ENCODE measurements around the gene PARD3.

PARD3 gene

DNA sequence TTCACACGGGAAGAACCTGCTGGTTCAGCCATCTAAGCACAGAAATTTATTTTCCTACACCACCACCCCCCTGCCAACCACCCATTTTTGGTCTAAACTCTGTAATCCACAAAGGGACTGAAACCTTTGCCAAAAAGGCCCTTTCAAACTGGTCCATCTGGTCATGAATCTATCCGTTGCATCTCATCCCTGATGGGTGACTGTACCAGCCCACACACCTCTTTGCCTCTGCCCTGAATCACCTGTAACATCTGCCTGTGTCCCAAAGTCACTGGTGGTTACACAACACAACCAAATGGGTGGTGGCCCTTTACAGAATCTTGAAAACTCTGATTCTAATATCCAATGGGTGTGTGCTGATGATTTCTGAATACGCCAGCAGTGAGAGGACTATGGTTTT lies 503.4 kb downstream of the PARD3 start:
- TF ChIP-seq, protein P1, sequence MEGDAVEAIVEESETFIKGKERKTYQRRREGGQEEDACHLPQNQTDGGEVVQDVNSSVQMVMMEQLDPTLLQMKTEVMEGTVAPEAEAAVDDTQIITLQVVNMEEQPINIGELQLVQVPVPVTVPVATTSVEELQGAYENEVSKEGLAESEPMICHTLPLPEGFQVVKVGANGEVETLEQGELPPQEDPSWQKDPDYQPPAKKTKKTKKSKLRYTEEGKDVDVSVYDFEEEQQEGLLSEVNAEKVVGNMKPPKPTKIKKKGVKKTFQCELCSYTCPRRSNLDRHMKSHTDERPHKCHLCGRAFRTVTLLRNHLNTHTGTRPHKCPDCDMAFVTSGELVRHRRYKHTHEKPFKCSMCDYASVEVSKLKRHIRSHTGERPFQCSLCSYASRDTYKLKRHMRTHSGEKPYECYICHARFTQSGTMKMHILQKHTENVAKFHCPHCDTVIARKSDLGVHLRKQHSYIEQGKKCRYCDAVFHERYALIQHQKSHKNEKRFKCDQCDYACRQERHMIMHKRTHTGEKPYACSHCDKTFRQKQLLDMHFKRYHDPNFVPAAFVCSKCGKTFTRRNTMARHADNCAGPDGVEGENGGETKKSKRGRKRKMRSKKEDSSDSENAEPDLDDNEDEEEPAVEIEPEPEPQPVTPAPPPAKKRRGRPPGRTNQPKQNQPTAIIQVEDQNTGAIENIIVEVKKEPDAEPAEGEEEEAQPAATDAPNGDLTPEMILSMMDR (IDR thresholded peaks at IDR 0.05; ENCODE audit: control insufficient read depth, extremely low read depth, insufficient read depth), result no peak
- DNase-seq (ENCODE audit: low read depth), result no peak
- H3K4me3 ChIP-seq (ENCODE audit: low read depth, low read length), result no peak overlapping the region

DNA sequence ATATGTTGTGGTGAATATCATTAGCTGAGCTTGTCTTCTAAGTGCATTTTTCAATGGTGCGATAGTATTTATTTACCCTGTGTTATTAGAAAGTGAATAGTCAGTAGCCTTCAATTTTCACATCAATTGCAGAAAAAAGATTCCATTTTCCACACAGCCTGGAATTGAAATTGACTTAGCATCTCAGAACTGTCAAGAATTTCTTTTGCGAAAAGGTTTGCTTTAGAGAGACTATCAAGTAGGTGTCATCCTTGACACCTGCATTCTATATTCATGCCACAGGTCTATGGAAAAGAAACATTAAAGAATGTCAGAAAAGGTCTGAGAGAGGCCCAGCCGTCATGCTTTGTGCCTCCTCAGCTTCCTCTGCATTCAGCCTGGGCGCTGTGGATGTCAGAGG lies 504.9 kb downstream of the PARD3 start:
- TF ChIP-seq, protein P1 (IDR thresholded peaks at IDR 0.05; ENCODE audit: control insufficient read depth, extremely low read depth, insufficient read depth), result no peak
- DNase-seq (ENCODE audit: low read depth), result no peak
- no peak overlapping the region for H3K4me3 ChIP-seq (ENCODE audit: low read depth, low read length)

DNA sequence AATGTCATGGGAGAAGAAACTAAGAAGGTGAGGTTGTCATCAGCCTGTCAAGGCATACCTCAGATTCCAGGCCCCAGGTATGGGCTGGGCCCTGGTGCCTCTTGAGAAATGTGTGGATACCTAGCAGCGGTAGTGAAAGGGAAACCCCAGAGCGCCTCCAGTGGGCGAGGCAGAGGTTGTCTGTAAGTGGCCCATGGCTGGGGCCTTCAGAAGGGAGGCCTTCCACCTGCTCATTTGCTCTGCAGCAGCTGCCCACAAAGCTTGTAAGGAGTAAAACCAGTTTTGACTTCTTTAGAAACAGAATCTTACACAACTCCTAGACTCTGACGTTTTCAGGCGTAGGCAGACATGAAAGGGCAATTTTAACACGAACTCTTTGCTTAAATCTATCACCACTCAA lies 509.9 kb downstream of the PARD3 start:
- no peak for DNase-seq (ENCODE audit: low read depth)

DNA sequence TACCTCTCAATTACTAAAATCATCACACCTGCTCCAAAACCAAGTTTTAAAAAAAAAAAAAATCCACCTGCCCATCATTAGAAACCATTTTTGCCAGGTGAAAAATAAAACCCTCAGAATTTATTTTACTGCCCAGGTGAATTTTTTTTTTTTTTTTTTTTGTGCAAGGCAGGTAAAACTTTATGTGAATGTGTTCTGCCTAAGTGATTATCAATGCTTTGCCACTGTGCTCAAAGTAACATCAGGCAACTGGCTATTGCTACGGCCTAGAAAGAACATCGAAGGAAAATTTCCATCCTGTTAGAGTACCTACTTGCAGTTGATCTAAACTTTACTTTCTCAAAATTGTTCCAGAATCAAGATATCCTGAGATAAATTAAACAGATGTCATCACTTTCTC lies 512.1 kb downstream of the PARD3 start:
- TF ChIP-seq, protein P1 (IDR thresholded peaks at IDR 0.05; ENCODE audit: control insufficient read depth, extremely low read depth, insufficient read depth), result no peak
- no peak overlapping the region for H3K4me3 ChIP-seq (ENCODE audit: low read depth, low read length)
- no peak for DNase-seq (ENCODE audit: low read depth)

More for the DNA sequence above, 509.9 kb downstream of the PARD3 start:
- TF ChIP-seq, protein P1 (IDR thresholded peaks at IDR 0.05; ENCODE audit: control insufficient read depth, extremely low read depth, insufficient read depth), result no peak
- H3K4me3 ChIP-seq (ENCODE audit: low read depth, low read length), result no peak overlapping the region

DNA sequence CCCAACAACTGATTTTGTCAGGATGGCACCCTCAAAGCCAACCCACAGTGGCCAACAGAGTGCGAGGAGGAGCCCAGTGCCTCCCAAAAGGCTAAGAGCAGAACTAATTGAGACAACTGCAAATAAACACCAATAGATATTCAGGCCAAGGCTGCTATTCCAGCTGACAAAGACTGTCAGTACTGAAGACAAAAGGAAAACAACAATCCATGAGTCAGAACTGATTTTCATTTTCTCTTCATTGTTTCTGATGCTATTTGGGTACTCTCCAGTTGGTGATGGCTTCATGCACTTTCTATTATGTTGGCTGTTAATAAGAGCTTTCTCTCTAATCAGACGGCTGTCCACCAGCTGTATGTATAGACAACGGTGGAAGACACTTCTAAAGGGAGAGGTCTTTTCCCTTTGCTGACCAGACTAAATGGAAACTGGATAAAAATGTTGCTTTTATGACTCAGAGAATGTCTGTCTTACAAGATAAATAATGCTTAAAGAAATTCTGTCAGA lies 515.9 kb downstream of the PARD3 start:
- H3K4me3 ChIP-seq (ENCODE audit: low read depth, low read length), result no peak overlapping the region
- TF ChIP-seq, protein P1 (IDR thresholded peaks at IDR 0.05; ENCODE audit: control insufficient read depth, extremely low read depth, insufficient read depth), result no peak
- no peak for DNase-seq (ENCODE audit: low read depth)

DNA sequence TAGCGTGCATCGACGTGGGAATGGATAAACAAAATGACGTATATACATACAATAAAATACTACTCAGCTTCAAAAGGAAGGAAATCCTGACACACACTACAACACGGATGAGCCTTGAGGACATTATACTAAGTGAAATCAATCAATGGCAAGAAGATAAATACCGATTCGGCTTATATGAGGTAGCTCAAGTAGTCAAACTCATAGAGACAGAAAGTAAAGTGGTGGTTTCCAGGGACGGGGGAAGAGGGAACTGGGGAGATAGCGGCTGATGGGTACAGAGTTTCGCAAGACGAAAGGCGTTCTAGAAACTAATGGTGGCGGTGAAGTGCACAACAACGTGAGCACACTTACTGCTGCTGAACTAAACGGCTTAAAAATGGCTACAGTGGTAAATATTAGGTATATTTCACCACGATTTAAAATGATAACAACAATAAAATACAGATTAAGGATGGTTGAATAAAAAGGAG lies 516.7 kb downstream of the PARD3 start:
- no peak for DNase-seq (ENCODE audit: low read depth)
- H3K4me3 ChIP-seq (ENCODE audit: low read depth, low read length), result no peak overlapping the region
- TF ChIP-seq, protein P1 (IDR thresholded peaks at IDR 0.05; ENCODE audit: control insufficient read depth, extremely low read depth, insufficient read depth), result no peak
